ENCODE results near the gene MAGT1.

The MAGT1 gene

DNA sequence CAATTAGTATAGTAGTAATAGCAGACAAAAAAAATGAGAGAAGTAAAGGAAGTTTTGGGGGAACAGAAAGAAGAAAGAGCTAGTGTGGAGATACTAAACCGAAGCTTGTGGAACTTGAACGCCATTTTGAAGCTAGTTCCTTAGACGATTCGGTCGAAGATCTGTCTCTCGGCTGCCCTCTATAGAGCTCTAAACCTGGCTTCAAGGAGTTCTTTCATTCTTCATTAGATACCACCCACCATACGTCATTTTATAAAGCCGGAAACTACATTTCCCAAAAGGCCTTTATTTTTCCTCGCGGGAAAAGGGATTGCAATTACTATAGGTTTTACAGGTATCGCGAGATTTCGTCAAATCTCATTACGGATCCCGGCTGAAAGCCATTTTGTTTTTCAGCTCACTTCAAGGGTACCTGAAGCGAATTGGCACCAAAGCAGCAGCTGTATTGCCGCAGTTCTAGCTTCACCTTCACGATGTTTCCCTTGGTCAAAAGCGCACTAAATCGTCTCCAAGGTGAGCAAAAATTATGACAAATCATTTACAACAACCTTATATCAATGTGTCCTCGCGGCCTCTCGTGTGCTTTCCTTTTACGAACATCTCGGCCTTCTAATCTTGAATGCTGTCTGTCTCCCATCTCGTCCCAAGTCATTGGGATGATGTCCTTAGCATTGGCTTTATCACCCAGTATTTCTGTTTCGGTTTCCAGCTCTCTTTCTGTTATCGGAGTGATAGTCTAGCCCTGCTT is 4.0 kb upstream of the MAGT1 start, which contains the start of gene COX7B (continued):
- TF ChIP-seq SP3 (tag by site-specific recombination; IDR thresholded peaks at IDR 0.05) (peak; percentile 57), YY1 (tag by site-specific recombination; IDR thresholded peaks at IDR 0.05) (peak; percentile 57)

DNA sequence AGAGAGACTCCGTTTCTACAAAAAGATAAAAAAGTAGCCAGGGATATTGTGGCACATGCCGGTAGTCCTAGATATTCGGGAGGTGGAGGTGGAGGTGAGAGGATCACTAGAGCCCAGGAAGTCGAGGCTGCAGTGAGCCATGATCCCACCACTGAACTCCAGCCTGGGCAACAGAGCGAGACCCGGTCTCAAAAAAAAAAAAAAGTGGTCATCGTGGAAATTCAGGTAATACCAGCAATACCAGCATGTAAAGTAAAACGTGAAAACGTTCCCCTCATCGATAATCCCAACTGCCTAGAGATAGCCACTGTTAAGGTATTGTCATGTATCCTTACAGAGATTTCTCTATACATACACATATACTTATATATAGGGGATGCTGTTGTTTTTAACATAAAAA is 1.5 kb downstream of the MAGT1 start:
- ChIA-PET CTCF (no interaction called here), POLR2A (no interaction called here)
- Histone ChIP-seq H3K36me3 (ENCODE audit: control insufficient read depth in 2 of 2, insufficient read depth in 1 of 2, low read length in 2 of 2) (peaks cover 0 to 16% of the 10 kb centered on the region in 2 experiments; a peak in 2 of 3 replicates), H3K4me3 (ENCODE audit: low read depth, low read length) (peak overlapping the region; percentile 72), H3K27ac (ENCODE audit: extremely low read depth, low read depth, low read length) (no peak overlapping the region), H3K9me3 (ENCODE audit: control insufficient read depth, insufficient read depth, low read depth, low read length) (no peaks in the 10 kb centered on the region), H3K4me1 (ENCODE audit: control insufficient read depth, insufficient read depth, low read length) (no peaks in the 10 kb centered on the region)
- TF ChIP-seq ZNF654 (tag by site-specific recombination; IDR thresholded peaks at IDR 0.05; ENCODE audit: low read depth) (no peak), ZNF335 (tag by site-specific recombination; conservative IDR thresholded peaks at IDR 0.05) (no peak), SCRT2 (tag by site-specific recombination; IDR thresholded peaks at IDR 0.05) (no peak), ZNF596 (tag by site-specific recombination; IDR thresholded peaks at IDR 0.05) (no peak), ZNF266 (tag by site-specific recombination; IDR thresholded peaks at IDR 0.05; ENCODE audit: low read depth) (no peak), ZNF157 (tag by site-specific recombination; IDR thresholded peaks at IDR 0.05) (no peak), KLF16 (tag by site-specific recombination; IDR thresholded peaks at IDR 0.05) (no peak), ZNF610 (tag by site-specific recombination; IDR thresholded peaks at IDR 0.05; ENCODE audit: borderline replicate concordance) (no peak), KLF1 (tag by site-specific recombination; IDR thresholded peaks at IDR 0.05) (no peak), ZNF214 (tag by site-specific recombination; IDR thresholded peaks at IDR 0.05; ENCODE audit: borderline replicate concordance) (no peak), ZNF677 (tag by site-specific recombination; IDR thresholded peaks at IDR 0.05) (no peak), ZNF785 (tag by site-specific recombination; IDR thresholded peaks at IDR 0.05) (no peak)
- TF ChIP-seq, protein P1, sequence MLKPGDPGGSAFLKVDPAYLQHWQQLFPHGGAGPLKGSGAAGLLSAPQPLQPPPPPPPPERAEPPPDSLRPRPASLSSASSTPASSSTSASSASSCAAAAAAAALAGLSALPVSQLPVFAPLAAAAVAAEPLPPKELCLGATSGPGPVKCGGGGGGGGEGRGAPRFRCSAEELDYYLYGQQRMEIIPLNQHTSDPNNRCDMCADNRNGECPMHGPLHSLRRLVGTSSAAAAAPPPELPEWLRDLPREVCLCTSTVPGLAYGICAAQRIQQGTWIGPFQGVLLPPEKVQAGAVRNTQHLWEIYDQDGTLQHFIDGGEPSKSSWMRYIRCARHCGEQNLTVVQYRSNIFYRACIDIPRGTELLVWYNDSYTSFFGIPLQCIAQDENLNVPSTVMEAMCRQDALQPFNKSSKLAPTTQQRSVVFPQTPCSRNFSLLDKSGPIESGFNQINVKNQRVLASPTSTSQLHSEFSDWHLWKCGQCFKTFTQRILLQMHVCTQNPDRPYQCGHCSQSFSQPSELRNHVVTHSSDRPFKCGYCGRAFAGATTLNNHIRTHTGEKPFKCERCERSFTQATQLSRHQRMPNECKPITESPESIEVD (tag by site-specific recombination; IDR thresholded peaks at IDR 0.05), result no peak
- TF ChIP-seq, protein P2, sequence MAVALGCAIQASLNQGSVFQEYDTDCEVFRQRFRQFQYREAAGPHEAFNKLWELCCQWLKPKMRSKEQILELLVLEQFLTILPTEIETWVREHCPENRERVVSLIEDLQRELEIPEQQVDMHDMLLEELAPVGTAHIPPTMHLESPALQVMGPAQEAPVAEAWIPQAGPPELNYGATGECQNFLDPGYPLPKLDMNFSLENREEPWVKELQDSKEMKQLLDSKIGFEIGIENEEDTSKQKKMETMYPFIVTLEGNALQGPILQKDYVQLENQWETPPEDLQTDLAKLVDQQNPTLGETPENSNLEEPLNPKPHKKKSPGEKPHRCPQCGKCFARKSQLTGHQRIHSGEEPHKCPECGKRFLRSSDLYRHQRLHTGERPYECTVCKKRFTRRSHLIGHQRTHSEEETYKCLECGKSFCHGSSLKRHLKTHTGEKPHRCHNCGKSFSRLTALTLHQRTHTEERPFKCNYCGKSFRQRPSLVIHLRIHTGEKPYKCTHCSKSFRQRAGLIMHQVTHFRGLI (tag by site-specific recombination; IDR thresholded peaks at IDR 0.05), result no peak

DNA sequence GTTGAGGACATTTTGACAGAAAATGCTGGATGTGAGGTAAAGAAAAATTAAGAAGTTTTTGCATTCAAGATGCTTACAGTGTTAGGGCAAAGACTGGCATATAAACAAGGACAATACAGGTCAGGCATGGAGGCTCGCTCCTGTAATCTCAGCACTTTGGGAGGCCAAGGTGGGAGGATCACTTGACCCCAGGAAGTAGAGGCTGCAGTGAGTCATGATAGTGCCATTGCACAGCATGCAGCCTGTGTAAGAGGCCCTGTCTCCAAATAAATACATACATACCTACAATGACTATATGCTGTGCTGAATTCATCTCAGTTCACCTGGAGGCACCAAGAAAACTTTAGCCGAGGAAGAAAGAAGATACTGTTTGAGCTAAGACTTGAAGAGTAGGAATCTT is 2.3 kb downstream of the MAGT1 start:
- no peak overlapping the region for H3K4me3 ChIP-seq (ENCODE audit: low read depth, low read length)
- no peaks in the 10 kb centered on the region for H3K4me1 ChIP-seq (ENCODE audit: control insufficient read depth, insufficient read depth, low read length)
- TF ChIP-seq, protein P3, sequence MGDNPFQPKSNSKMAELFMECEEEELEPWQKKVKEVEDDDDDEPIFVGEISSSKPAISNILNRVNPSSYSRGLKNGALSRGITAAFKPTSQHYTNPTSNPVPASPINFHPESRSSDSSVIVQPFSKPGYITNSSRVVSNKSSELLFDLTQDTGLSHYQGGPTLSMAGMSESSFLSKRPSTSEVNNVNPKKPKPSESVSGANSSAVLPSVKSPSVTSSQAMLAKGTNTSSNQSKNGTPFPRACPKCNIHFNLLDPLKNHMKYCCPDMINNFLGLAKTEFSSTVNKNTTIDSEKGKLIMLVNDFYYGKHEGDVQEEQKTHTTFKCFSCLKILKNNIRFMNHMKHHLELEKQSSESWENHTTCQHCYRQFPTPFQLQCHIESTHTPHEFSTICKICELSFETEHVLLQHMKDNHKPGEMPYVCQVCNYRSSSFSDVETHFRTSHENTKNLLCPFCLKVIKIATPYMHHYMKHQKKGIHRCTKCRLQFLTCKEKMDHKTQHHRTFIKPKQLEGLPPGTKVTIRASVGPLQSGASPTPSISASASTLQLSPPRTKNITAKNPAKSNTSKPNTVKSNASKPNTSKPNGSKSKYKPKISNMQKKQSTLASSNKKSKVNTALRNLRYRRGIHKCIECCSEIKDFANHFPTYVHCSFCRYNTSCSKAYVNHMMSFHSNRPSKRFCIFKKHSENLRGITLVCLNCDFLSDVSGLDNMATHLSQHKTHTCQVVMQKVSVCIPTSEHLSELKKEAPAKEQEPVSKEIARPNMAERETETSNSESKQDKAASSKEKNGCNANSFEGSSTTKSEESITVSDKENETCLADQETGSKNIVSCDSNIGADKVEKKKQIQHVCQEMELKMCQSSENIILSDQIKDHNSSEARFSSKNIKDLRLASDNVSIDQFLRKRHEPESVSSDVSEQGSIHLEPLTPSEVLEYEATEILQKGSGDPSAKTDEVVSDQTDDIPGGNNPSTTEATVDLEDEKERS (tag by site-specific recombination; IDR thresholded peaks at IDR 0.05), result 0 out of 2 replicates have a peak, but pooled peaks have one; percentile 47
- TF ChIP-seq ZNF211 (tag by site-specific recombination; IDR thresholded peaks at IDR 0.05; ENCODE audit: low read depth), result no peak
- H3K27ac ChIP-seq (ENCODE audit: extremely low read depth, low read depth, low read length), result no peak overlapping the region
- H3K9me3 ChIP-seq (ENCODE audit: control insufficient read depth, insufficient read depth, low read depth, low read length), result no peaks in the 10 kb centered on the region
- CTCF ChIA-PET, result no interaction called here
- peaks cover 0 to 16% of the 10 kb centered on the region in 2 experiments; a peak in 2 of 3 replicates for H3K36me3 ChIP-seq (ENCODE audit: control insufficient read depth in 2 of 2, insufficient read depth in 1 of 2, low read length in 2 of 2)
- POLR2A ChIA-PET, result no interaction called here
